Choroid plexus epithelial cell (primary cell): ENCODE data around the gene AGRN.

ENCODE experiments used
- DNase-seq: peaks from one replicate; pipeline ENCODE4 v3.0.0-alpha.2; 2010; ENCODE audit warnings: low read depth
- H3K4me3 ChIP-seq: 2 replicates; pipeline ENCODE4 v1.5.1; 2011; ENCODE audit warnings: low read depth, mild to moderate bottlenecking, control low read depth, low read length, moderate library complexity
- CTCF ChIP-seq: conservative IDR thresholded peaks from 2 replicates; pipeline ENCODE4 v1.5.1; 2011; ENCODE audit warnings: low read depth, mild to moderate bottlenecking, control low read depth, inconsistent platforms, low read length, moderate library complexity

The AGRN gene

GRCh38 chr1:1040004-1040991 lies 20.4 kb downstream of the AGRN start:
- TF ChIP-seq CTCF: peak; percentile 19
- peak; percentile 84 for DNase-seq
- H3K4me3 ChIP-seq: peak overlapping the region; percentile 55

GRCh38 chr1:1041092-1041523 lies 21.2 kb downstream of the AGRN start:
- no peak for TF ChIP-seq CTCF
- H3K4me3 ChIP-seq: no peak overlapping the region
- no peak for DNase-seq

GRCh38 chr1:1041873-1042272 lies 22.0 kb downstream of the AGRN start:
- no peak for TF ChIP-seq CTCF
- DNase-seq: no peak

GRCh38 chr1:1042835-1043234 lies 22.9 kb downstream of the AGRN start:
- no peak for TF ChIP-seq CTCF
- no peak for DNase-seq
- no peak overlapping the region for H3K4me3 ChIP-seq

More at GRCh38 chr1:1041873-1042272, 22.0 kb downstream of the AGRN start:
- H3K4me3 ChIP-seq: no peak overlapping the region

GRCh38 chr1:1043411-1043810 lies 23.5 kb downstream of the AGRN start:
- DNase-seq: no peak
- no peak overlapping the region for H3K4me3 ChIP-seq
- TF ChIP-seq CTCF: no peak

GRCh38 chr1:1043921-1044320 lies 24.0 kb downstream of the AGRN start:
- TF ChIP-seq CTCF: no peak
- no peak overlapping the region for H3K4me3 ChIP-seq
- no peak for DNase-seq
